Keratinocyte (primary cell): Measurements from ENCODE around the gene HAT1. TPM values are rescaled to one million over a fixed set of nuclear protein-coding genes. Genes with fewer than 3 reads are reported as not detected.

ENCODE experiments used
- DNase-seq: peaks from one replicate; pipeline ENCODE4 v3.0.0-alpha.2; 2011; ENCODE audit warnings: low read depth, missing footprints, low spot score
- FAIRE-seq: peaks from 2 replicates; lab custom pipeline; 2011; peaks lifted over from hg19 to GRCh38; lab: Jason Lieb, UNC
- H2AFZ ChIP-seq: 2 replicates; pipeline ENCODE4 v1.6.0; 2012; ENCODE audit warnings: low read length, control low read depth, inconsistent platforms; ENCODE audit not compliant: control insufficient read depth
- H3K27ac ChIP-seq: 2 replicates; pipeline ENCODE4 v1.5.1; 2011; ENCODE audit warnings: low read length; ENCODE audit not compliant: control insufficient read depth, insufficient read depth
- H3K27me3 ChIP-seq: 3 replicates; pipeline ENCODE4 v1.6.0; 2011; ENCODE audit warnings: low read length; ENCODE audit not compliant: control insufficient read depth, insufficient read depth; ENCODE audit errors: extremely low read depth
- H3K36me3 ChIP-seq, 2 experiments: 2 replicates in 1 of 2; 3 replicates in 1 of 2; pipeline ENCODE4 v1.5.1; 2011; ENCODE audit warnings: low read length in 2 of 2, mild to moderate bottlenecking in 1 of 2; ENCODE audit not compliant: control insufficient read depth in 2 of 2, insufficient read depth in 2 of 2; ENCODE audit errors: extremely low read depth in 1 of 2
- H3K4me1 ChIP-seq: 3 replicates; pipeline ENCODE4 v1.5.1; 2011; ENCODE audit warnings: low read length; ENCODE audit not compliant: control insufficient read depth, insufficient read depth; ENCODE audit errors: extremely low read depth
- H3K4me2 ChIP-seq: 3 replicates; pipeline ENCODE4 v1.6.0; 2011; ENCODE audit warnings: low read depth, low read length; ENCODE audit not compliant: control insufficient read depth, insufficient read depth; ENCODE audit errors: extremely low read depth
- H3K4me3 ChIP-seq, 3 experiments: fragments of 200-600 bp in 1 of 3; sonication (generic) in 1 of 3; 2 replicates in 2 of 3; 3 replicates in 1 of 3; pipeline ENCODE4 v1.5.1; 2011 to 2016; ENCODE audit warnings: low read length in 3 of 3, mild to moderate bottlenecking in 3 of 3, control low read depth in 2 of 3, inconsistent platforms in 1 of 3, low read depth in 1 of 3, mixed read lengths in 1 of 3, mixed run types in 1 of 3, moderate library complexity in 1 of 3; ENCODE audit not compliant: control insufficient read depth in 2 of 3, insufficient read depth in 2 of 3; ENCODE audit errors: extremely low read depth in 1 of 3
- H3K79me2 ChIP-seq: 2 replicates; pipeline ENCODE4 v1.6.0; 2012; ENCODE audit warnings: low read length; ENCODE audit not compliant: control insufficient read depth, insufficient read depth
- H3K9ac ChIP-seq: 3 replicates; pipeline ENCODE4 v1.6.0; 2011; ENCODE audit warnings: low read length; ENCODE audit not compliant: control insufficient read depth, insufficient read depth; ENCODE audit errors: extremely low read depth
- H3K9me1 ChIP-seq: 3 replicates; pipeline ENCODE4 v1.6.0; 2011; ENCODE audit warnings: low read length; ENCODE audit not compliant: control insufficient read depth, insufficient read depth; ENCODE audit errors: extremely low read depth
- H3K9me3 ChIP-seq: 2 replicates; pipeline ENCODE4 v1.5.1; 2012; ENCODE audit warnings: low read depth, low read length; ENCODE audit not compliant: control insufficient read depth
- H4K20me1 ChIP-seq: 3 replicates; pipeline ENCODE4 v1.6.0; 2011; ENCODE audit warnings: low read length; ENCODE audit not compliant: control insufficient read depth, insufficient read depth; ENCODE audit errors: extremely low read depth
- CTCF ChIP-seq, 3 experiments: IDR thresholded peaks in 1 of 3; conservative IDR thresholded peaks in 1 of 3; optimal IDR thresholded peaks in 1 of 3; 2 replicates in 2 of 3; 3 replicates in 1 of 3; pipeline versions ENCODE3 to v1.5.1; 2011; ENCODE audit warnings: low read length in 3 of 3, mild to moderate bottlenecking in 3 of 3, moderate library complexity in 2 of 3, control low read depth in 1 of 3, inconsistent platforms in 1 of 3; ENCODE audit not compliant: insufficient read depth in 2 of 3; ENCODE audit errors: extremely low read depth in 1 of 3
- EZH2 ChIP-seq: IDR thresholded peaks from one replicate; pipeline ENCODE4 v1.6.1; 2012; ENCODE audit warnings: inconsistent platforms, mild to moderate bottlenecking, low read length, moderate library complexity
- dilution Hi-C: fragments of 300-500 bp; cut with MboI; formaldehyde crosslinking; loops from one replicate; pipeline ENCODE4 v1.7.0; 2020; ENCODE audit warnings: low sequenced_read_pairs; ENCODE audit not compliant: extremely low pct_ligation_motif_present
- polyA plus RNA-seq, 5 experiments: library from polyadenylated mRNA; depleted of rRNA in 3 of 5; stranded (reverse) in 3 of 5; stranded (forward) in 1 of 5; unstranded in 1 of 5; fragments of >200 nt; gene quantifications; 1 replicate in 1 of 5; 2 replicates in 3 of 5; 3 replicates in 1 of 5; pipeline versions ENCODE4 v1.2.1 to v1.2.3, GENCODE V29; 2011 to 2012; ENCODE audit warnings: missing spikeins in 2 of 5, low read depth in 1 of 5, low replicate concordance in 1 of 5

HAT1 gene
- polyA plus RNA-seq, 1 donor (not counting 4 experiments of a cell fraction or from before 2014, with no cell fraction given): 91.2 TPM

GRCh38 chr2:171902840-171903420, 19.3 kb upstream of the HAT1 start:
- no peak for TF ChIP-seq CTCF (optimal IDR thresholded peaks at IDR 0.05 in 1 of 3, IDR thresholded peaks at IDR 0.05 in 1 of 3, conservative IDR thresholded peaks at IDR 0.05 in 1 of 3; ENCODE audit: extremely low read depth in 1 of 3, insufficient read depth in 2 of 3, low read length in 3 of 3)
- TF ChIP-seq EZH2: no peak
- Histone ChIP-seq H3K9ac (no peak overlapping the region), H4K20me1 (no peaks in the 10 kb centered on the region), H3K36me3 (no peaks in the 10 kb centered on the region), H3K9me1 (no peaks in the 10 kb centered on the region), H3K4me1 (no peaks in the 10 kb centered on the region), H3K9me3 (no peaks in the 10 kb centered on the region), H3K27me3 (no peaks in the 10 kb centered on the region), H3K4me2 (no peak overlapping the region), H3K79me2 (no peaks in the 10 kb centered on the region), H2AFZ (no peak overlapping the region), H3K4me3 (no peak overlapping the region), H3K27ac (no peak overlapping the region)
- no peak for DNase-seq
- FAIRE-seq: no peak
- dilution Hi-C loops: no loop called here

GRCh38 chr2:171908235-171908634, 14.0 kb upstream of the HAT1 start:
- DNase-seq (no peak), FAIRE-seq (no peak)
- Histone ChIP-seq H3K9me1 (no peaks in the 10 kb centered on the region), H3K4me2 (no peak overlapping the region), H3K27me3 (no peaks in the 10 kb centered on the region), H3K4me1 (no peaks in the 10 kb centered on the region), H3K9ac (no peak overlapping the region), H3K79me2 (no peaks in the 10 kb centered on the region), H4K20me1 (no peaks in the 10 kb centered on the region), H2AFZ (no peak overlapping the region), H3K4me3 (no peak overlapping the region), H3K9me3 (no peaks in the 10 kb centered on the region), H3K36me3 (no peaks in the 10 kb centered on the region), H3K27ac (no peak overlapping the region)
- no peak for TF ChIP-seq EZH2
- TF ChIP-seq CTCF (optimal IDR thresholded peaks at IDR 0.05 in 1 of 3, IDR thresholded peaks at IDR 0.05 in 1 of 3, conservative IDR thresholded peaks at IDR 0.05 in 1 of 3; ENCODE audit: extremely low read depth in 1 of 3, insufficient read depth in 2 of 3, low read length in 3 of 3): no peak
- dilution Hi-C loops: no loop called here
